GM20431 (cell line): ENCODE measurements around the gene SEMA4D.
"Not testable (repeated sequence)": the region's sequence is repeated elsewhere in the genome, so short reads cannot be mapped to it uniquely, and the experiment has no call there.

Experiments
- in situ Hi-C: fragments of 300-500 bp; cut with MseI, MboI; formaldehyde crosslinking; loops from one replicate; pipeline ENCODE4 v1.15.0; 2020; ENCODE audit warnings: low sequenced_read_pairs; ENCODE audit not compliant: unreplicated experiment

Gene SEMA4D

DNA sequence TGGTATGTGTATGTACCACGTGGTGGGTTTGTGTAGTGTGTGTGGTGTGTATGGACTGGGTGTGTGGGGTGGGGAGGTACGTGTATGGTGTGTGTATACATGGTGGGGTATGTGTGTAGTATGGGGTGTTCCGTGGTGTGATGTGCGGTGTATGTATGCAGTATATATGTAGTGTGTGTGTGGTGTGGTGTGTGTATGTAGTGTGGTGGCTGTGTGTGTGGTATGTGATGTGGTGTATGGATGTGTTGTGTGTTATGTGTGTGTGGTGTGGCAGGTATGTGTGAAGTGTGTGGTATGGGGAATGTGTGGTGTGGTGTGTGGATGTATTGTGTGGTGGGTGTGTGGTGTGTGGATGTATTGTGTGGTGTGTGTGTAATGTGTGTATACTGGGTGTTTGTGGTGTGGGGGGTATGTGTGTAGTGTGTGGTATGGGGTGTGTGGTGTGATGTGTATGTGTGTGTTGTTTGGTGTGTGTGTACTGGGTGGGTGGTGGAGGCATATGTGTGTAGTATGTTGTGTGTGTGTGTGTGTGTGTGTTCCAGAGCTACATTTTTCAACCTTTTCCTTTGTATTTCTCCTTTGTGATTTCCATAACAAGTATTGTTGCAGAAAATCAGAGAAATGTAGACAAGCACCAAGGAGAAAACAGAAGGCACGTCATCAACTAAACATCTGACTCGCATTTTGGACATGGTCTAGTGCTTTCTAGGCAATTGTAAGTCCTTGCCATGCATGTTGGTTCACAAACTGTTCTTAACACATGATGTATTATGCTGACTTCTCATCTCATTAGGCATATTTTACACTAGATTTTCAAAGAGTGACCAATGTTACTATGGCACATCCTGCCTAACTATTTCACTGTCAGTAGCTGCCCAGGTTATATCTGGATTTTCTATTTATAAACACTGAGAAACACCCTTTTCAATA, 13.2 kb downstream of the SEMA4D start:
- in situ Hi-C loops, result no loop called here

DNA sequence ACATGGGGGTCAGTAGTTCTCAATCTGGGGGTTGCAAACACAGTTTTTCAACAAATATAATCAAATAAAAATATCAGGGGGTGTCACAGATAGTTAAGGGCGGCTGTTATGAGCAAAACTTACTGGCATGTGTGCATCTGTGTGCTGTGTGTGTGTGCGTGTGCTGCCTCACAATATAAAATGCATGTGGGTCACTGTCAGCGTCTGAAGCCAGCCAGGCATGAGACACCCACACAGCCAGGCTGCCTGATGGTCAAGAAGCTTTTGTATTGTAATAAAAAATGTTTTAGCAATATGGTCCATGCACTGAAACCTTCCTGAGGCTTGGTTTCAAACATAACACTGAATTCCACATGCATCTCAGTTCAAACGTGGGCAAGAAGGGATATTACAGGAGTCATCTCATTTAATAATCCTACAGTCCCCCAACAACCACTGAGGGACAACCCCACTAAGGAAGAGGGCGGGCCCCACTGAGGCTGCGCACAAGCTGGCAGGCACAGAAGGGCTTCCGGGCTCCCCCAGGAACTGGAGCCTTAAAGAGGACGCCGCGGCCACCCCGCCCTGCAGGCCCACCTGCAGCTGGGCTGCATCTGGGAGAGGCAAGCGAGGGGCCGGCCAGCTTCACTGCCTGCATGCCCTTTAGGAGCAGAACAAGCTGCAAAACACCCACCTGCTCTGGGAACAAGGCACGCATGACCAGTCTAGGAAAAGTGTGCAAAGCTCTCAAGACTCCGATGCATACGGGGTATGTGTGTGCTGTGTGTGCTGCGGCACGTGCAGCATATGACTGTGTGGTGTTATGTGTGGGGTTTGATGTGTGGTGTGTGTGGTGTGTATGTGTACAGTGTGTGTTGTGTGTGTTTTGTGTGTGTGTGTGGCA, 14.1 kb downstream of the SEMA4D start:
- in situ Hi-C loops, result no loop called here

DNA sequence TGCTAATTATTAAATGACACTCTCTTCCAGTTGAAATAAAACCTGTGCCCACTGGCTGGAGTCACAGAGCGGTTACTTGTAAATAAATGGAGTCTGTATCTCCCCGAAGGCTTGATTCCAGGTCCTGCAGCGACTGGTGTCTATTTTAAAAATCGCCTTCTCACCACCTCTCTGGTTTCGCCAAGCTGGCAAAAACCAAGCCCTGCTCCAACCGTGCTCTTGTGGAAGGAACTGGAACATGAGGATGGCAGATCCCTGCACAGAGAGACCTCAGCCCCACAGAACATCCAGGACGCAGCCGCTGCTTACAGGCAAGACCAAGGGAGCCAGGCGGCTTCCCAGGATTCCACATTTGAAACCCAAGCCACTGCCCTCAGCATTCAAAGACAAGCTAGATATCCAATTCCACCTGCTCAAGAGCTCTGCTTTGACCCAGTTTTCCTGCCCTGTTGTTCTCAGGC, 15.0 kb downstream of the SEMA4D start:
- in situ Hi-C loops, result no loop called here

DNA sequence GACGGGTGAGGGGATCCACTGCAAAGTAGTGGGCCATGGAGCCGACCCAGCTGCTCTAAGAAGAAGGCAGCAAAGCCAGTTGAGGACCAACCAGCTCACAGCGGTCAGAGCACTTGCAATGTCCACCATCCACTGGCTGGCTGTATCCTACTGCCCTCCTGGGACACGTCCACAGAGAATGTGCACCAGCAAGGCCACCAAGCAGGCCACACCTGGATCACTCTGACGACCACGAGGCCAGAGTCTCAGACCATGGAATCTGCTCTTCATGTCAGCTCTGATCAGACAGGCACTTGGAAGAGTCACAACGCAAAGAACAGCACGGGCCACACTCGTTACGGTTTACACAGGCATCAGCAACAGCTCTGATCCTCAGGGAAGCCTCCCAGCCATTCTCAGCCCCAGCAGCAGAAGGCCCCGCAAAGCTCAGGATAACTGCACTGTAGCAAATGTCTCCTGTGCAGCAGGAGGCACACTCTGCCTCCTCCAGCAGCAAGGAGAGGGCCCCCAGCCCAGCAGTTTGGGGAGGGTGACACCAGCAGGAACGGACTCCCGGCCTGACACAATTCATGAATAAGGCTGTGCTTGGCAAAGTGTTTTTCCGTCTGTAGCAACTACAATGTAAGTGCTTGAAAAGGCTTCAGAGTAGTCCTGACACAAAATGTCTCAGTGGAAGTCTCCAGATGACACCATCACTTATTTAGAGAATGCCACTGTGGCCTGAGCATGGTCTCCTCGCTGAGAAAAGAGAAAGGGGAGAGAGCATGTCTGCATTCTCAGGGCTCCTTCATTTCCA, 15.7 kb downstream of the SEMA4D start:
- in situ Hi-C loops, result no loop called here

DNA sequence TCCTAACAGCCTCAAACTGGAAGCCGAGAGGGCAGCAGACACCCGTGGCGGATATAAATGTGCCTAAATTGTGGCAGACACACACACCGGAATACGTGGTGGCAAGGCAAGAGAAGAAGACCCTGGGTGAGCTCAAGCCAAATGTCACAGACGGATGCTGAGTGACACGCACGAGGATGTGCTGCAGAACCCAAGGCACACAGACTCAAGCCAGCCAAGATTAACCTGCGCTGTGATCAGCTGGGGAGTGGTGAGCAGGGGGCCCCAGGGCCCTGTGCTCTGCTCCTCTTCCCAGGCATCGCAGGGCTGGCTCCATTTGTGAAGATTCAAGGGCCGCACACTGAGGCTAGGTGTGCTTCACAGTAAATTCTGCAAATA, 16.4 kb downstream of the SEMA4D start:
- in situ Hi-C loops, result no loop called here

DNA sequence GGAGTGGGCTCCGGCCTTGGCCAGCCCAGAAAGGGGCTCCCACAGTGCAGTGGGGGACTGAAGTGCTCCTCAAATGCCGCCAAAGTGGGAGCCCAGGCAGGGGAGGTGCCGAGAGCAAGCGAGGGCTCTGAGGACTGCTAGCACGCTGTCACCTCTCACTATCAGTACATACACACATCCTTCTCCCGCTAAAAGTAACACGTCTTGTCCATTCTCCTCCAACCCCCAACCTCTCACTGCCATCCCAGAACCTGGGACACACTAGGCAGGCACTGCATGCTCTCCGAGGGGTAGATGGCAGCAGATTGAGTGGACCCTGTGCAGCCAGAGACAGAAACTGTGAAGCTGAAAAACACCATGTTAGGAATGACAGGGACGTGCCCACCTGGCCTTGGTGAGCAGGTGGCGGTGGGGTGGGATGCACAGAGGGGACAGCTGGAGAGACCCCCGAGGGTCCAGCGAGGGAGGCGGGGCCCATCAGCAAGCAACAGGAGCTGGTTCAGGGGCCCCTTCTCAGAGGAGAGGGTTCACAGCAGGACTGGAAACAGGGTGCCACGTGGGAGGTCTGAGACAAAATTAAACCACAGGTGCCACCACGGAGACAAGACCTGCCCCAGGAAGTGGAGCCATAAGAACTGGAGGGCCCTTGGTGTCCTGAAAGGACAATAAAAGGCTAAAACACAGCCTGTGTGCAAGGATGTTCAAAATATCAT, 16.9 kb downstream of the SEMA4D start:
- in situ Hi-C loops, result no loop called here

DNA sequence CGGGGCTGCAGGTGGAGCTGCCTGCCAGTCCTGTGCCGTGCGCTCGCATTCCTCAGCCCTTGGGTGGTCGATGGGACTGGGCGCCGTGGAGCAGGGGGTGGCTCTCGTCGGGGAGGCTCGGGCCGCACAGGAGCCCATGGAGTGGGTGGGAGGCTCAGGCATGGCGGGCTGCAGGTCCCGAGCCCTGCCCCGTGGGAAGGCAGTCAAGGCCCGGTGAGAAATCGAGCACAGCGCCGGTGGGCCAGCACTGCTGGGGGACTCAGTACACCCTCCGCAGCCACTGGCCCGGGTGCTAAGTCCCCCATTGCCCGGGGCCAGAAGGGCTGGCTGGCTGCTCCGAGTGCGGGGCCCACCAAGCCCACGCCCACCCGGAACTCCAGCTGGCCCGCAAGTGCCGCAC, 17.5 kb downstream of the SEMA4D start:
- in situ Hi-C loops, result not testable (repeated sequence)

DNA sequence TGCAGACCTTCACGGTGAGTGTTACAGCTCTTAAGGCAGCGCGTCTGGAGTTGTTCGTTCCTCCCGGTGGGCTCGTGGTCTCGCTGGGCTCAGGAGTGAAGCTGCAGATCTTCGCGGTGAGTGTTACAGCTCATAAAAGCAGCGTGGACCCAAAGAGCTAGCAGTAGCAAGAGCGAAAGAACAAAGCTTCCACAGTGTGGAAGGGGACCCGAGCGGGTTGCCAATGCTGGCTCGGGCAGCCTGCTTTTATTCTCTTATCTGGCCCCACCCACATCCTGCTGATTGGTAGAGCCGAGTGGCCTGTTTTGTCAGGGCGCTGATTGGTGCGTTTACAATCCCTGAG, 18.3 kb downstream of the SEMA4D start:
- in situ Hi-C loops, result not testable (repeated sequence)

DNA sequence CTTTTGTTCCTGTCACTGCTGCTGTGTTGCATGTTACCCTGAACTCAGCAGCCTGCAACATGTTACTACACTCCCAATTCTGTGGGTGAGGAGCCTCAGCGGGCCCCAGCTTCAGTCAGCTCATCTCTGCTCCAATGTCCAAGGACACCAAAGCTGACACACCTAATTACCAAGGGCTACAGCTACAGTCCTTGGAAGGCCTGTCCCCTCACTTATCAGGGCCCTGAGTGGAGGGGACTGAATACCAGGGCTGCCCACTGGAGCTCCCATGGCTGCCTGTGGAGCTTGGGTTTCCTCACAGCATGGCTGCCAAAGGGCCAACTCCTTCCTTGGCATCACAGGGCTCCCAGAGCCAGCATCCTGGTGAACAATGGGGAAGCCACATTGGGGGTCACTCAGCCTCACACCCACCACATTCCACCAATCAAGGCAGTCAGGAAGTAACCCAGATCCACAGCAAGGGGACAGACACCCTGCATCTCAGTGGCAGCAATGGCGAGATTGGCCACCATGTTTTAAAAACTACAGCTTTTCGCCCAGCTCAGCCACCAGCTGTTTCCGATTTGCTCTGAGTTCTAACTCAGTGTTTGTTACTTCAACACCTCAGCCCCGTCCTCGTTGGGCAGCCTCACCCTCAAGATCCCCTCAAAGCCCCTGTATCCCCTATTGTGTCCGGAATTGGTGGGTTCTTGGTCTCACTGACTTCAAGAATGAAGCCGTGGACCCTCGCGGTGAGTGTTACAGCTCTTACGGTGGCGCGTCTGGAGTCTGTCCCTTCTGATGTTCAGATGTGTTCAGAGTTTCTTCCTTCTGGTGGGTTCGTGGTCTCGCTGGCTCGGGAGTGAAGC, 18.9 kb downstream of the SEMA4D start:
- in situ Hi-C loops, result no loop called here

DNA sequence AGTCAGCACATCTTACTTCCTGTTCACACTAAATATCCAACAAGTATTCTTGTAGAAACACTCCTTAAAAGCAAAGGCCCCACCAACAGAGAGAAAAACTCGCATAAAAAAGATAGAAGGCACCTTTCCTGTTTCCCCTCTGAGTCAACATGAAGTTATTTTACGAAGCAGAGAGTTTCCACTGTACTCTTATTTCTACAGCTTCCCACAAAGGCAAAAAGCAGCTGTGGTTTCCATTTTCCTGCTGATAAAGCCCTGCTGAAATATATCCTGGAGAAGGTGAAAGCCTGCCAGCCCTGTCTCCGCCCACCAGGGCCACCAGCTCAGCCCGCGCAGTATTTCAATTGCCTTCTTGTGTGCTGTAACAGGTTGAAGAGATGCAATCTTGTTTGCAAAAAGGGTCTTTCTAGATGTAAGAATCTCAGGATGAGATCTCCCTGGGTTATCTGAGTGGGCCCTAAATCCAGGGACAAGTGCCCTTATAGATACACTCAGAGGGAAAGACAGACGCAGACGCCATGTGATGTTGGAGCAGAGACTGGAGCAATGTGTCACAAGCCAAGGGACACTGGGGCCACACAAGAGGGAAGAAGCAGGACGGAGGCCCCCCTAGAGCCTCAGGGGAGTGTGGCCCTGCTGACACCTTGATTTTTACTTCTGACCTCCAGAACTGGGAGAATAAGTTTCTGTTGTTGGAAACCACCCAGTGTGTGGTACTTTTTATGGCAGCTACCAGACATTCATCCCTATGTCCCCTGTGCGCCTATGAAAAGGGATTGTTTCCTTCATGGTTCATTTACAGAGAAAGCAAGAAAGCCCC, 19.9 kb downstream of the SEMA4D start:
- in situ Hi-C loops, result no loop called here

DNA sequence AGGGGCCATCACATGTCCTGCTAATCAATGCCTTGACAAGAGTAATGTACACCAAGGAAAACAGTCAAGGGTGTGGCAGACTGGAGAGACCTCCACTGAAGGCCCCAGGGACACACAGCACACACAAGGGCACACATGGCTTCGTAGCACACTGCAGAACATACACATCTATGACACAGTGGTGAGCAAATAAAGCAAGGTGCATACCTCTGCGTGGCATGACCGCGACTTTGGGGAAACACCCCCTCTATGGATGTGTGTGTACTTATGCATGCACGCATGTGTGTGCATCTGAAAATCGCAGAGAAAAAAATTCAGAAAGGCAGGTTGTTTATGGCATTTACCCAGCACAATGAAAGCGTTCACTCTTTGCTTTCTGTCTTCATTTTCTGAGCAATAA, 20.5 kb downstream of the SEMA4D start:
- in situ Hi-C loops, result no loop called here

DNA sequence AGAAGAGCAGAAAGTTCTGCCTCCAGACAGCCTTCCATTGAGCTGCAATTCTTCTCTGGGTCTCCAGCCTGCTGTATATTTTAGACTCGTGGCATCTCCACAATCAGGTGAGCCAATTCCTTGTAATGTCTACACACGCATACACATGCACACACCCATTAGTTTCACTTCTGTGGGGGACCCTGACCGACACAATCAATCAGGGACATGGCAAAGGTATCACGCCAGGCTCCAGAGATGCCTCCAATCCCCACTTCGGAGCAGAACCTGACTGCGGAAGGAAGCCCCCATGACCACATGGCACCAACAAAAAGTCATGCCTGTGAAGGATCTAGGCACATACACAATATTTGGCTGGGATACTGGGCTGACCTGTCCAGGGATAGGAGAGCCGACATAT, 21.4 kb downstream of the SEMA4D start:
- in situ Hi-C loops, result no loop called here

DNA sequence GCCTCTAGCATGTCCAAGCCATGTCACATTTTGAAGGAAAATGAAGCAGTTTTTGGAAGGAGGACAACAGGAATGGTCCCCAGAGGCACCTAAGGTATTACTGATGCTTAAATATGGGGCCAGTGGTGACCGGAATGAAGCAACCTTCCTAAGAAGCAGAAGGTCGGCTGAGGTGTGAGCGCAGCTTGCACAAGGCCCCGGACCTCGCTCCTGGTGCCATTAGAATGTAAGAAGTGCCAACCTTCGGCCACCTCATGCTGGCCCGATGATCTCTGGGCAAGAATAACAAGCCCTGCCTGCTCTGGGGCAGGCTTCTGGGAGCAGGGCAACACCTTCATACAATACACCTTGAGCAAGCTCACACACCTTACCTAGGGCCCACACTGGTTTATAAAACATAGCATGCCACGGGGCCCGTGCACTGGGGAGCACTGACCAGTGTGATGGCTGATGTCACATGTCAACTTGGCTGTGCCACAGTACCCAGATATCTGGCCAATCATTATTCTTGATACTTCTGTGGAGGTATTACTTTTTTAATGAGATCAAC, 21.9 kb downstream of the SEMA4D start:
- in situ Hi-C loops, result no loop called here

DNA sequence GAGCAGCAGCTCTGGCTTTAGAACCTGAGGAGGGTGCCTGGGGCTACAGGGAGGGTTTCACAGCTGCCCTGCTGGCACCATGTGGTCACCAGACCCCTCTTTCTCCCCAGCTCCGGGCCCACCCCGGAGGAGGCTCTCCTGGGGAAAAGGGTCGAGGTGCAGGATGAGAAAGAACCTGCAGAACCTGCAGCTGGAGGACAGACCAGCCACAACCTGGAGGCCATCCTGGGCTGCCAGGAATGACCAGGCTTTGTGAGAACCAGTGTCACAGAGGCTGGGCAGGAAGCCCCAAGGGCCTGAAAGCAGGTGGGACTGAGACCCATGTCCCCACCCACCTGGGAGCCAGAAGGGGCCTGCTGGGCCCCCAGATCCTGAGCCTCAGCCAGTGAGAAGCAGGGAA, 23.0 kb downstream of the SEMA4D start:
- in situ Hi-C loops, result no loop called here

DNA sequence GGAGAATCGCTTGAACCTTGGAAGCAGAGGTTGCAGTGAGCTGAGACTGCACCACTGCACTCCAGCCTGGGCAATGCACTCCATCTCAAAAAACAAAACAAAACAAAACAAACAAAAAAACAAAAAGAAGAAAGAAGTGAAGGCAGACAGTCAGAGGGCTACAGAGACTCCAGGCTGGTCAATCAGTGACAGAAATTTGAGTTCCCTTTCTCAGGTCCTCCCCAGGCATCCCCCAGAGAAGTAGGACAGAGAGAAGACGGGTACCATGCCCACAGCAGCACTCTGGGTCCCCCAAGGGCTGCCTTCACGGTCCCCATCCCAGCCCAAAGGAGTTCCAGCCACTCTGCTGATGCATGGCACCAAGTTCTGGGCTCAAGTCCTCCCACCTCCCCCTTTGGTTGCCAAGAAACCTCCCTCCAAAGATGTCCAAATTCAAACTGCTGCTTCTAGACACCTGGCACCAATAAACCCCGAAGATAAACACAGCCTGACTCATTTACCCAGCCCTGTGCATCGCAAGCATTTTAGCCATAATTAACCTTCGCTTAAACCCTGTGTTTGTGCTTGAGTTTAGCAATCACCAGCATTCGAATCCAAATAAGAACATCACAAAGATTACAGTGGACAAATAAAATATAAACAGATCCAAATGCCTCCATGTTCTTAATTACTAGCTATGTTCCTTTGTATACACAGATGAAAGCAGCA, 24.0 kb downstream of the SEMA4D start:
- in situ Hi-C loops, result no loop called here

DNA sequence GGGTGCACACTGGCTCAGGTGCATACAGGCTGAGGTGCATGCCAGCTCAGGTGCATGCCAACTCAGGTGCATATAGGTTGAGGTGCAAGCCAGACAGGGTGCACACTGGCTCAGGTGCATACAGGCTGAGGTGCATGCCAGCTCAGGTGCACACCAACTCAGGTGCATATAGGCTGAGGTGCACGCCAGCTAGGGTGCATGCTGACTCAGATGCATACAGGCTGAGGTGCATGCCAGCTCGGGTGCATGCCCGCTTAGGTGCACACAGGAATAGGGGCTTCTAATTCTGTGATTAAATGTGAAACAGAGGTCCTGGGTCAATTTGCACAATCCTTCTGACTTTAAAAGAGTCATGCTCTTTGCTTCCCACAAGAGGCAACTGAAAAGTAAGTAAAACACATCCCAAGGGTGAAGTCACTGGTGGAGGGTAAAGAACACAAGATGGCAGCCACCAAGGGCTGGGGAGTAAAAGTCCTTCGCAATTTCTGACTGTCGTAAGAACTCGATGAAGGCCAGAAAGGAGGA, 26.1 kb downstream of the SEMA4D start:
- in situ Hi-C loops, result not testable (repeated sequence)

DNA sequence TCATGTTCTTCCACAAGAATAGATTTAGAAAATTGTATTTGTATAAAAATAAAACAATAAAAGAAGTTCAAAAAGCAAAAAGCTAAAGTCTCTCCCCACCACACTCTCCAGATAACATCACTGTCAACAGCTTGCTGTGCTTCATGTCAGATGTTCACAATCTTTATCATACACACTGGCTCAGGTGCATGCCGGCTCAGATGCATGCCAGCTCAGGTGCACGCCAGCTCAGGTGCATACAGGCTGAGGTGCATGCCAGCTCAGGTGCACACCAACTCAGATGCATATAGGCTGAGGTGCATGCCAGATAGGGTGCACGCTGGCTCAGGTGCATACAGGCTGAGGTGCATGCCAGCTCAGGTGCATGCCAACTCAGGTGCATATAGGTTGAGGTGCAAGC, 26.5 kb downstream of the SEMA4D start:
- in situ Hi-C loops, result no loop called here
